ENCODE measurements around the gene CACNA1B. TPM values are rescaled to one million over a fixed set of nuclear protein-coding genes. Genes with fewer than 3 reads are reported as not detected.

Gene CACNA1B
- total and polyA plus RNA-seq, 9 donors, result 0.01 to 3.8 (median 0.16) TPM; not detected in 1

GRCh38 chr9:137832191-137832700, 45.3 kb upstream of the CACNA1B start:
- no peaks in the 10 kb centered on the region for H3K9me3 ChIP-seq
- H3K27me3 ChIP-seq, result no peaks in the 10 kb centered on the region
- no peak overlapping the region for H3K27ac ChIP-seq
- TF ChIP-seq CTCF (IDR thresholded peaks at IDR 0.05), result no peak
- no peak for TF ChIP-seq EP300 (IDR thresholded peaks at IDR 0.05)
- no peak for TF ChIP-seq POLR2A (IDR thresholded peaks at IDR 0.05)
- no peak overlapping the region for H3K4me3 ChIP-seq
- DNase-seq, result no peak
- intact Hi-C loops (cut with DNase I), result no loop called here
- no peaks in the 10 kb centered on the region for H3K4me1 ChIP-seq (ENCODE audit: insufficient read depth)
- 91 to 95% (median 91%) methylated on average over 20 of the region's 20 CpGs for WGBS, 3 donors
- H3K36me3 ChIP-seq, result no peaks in the 10 kb centered on the region

- H3K4me3 ChIP-seq, result no peak overlapping the region
- no peaks in the 10 kb centered on the region for H3K9me3 ChIP-seq
- H3K4me1 ChIP-seq (ENCODE audit: insufficient read depth), result no peaks in the 10 kb centered on the region
- 94 to 95% (median 94%) methylated on average over 44 of the region's 44 CpGs for WGBS, 3 donors
- H3K36me3 ChIP-seq, result no peaks in the 10 kb centered on the region
- no peak for TF ChIP-seq POLR2A (IDR thresholded peaks at IDR 0.05)
- TF ChIP-seq CTCF (IDR thresholded peaks at IDR 0.05), result no peak
- no peaks in the 10 kb centered on the region for H3K27me3 ChIP-seq
- intact Hi-C loops (cut with DNase I), result no loop called here
- no peak overlapping the region for H3K27ac ChIP-seq
- no peak for DNase-seq
Observed at GRCh38 chr9:137832830-137833590, 44.6 kb upstream of the CACNA1B start.

GRCh38 chr9:137833721-137834613, 43.6 kb upstream of the CACNA1B start:
- no peaks in the 10 kb centered on the region for H3K4me1 ChIP-seq (ENCODE audit: insufficient read depth)
- no peaks in the 10 kb centered on the region for H3K27me3 ChIP-seq
- intact Hi-C loops (cut with DNase I), result no loop called here
- H3K27ac ChIP-seq, result no peak overlapping the region
- H3K36me3 ChIP-seq, result no peaks in the 10 kb centered on the region
- WGBS, 3 donors, result 96 to 97% (median 97%) methylated on average over 62 to 73 of the region's 73 CpGs
- TF ChIP-seq POLR2A (IDR thresholded peaks at IDR 0.05), result no peak
- no peak for TF ChIP-seq CTCF (IDR thresholded peaks at IDR 0.05)
- TF ChIP-seq EP300 (IDR thresholded peaks at IDR 0.05), result no peak
- no peak overlapping the region for H3K4me3 ChIP-seq
- no peaks in the 10 kb centered on the region for H3K9me3 ChIP-seq
- DNase-seq, result no peak

- no peaks in the 10 kb centered on the region for H3K36me3 ChIP-seq
- no peak overlapping the region for H3K27ac ChIP-seq
- no peaks in the 10 kb centered on the region for H3K9me3 ChIP-seq
- no peaks in the 10 kb centered on the region for H3K4me1 ChIP-seq (ENCODE audit: insufficient read depth)
- DNase-seq, result no peak
- H3K4me3 ChIP-seq, result no peak overlapping the region
- 96 to 97% (median 97%) methylated on average over 66 of the region's 66 CpGs for WGBS, 3 donors
- TF ChIP-seq POLR2A (IDR thresholded peaks at IDR 0.05) (no peak), EP300 (IDR thresholded peaks at IDR 0.05) (no peak), CTCF (IDR thresholded peaks at IDR 0.05) (no peak)
- intact Hi-C loops (cut with DNase I), result no loop called here
- H3K27me3 ChIP-seq, result no peaks in the 10 kb centered on the region
Observed at GRCh38 chr9:137834846-137835546, 42.6 kb upstream of the CACNA1B start.
